ENCODE results near the gene UQCRC2. TPM values are rescaled to one million over a fixed set of nuclear protein-coding genes. Genes with fewer than 3 reads are reported as not detected.

The UQCRC2 gene
- polyA plus RNA-seq, 1 of the 3 experiments (the other 2 are of a cell fraction), result 155 TPM

GRCh38 chr16:21937336-21937829 lies 15.8 kb upstream of the UQCRC2 start:
- POLR2A ChIA-PET, result no interaction called here
- no peaks in the 10 kb centered on the region for H3K9me2 ChIP-seq
- no peak overlapping the region for H2AFZ ChIP-seq (ENCODE audit: low read depth)
- no peaks in the 10 kb centered on the region; a peak in 1 of 4 replicates for H3K4me1 ChIP-seq (ENCODE audit: control insufficient read depth in 1 of 2, insufficient read depth in 2 of 2, low read depth in 1 of 2, low read length in 1 of 2)
- no peak for DNase-seq
- no peaks in the 10 kb centered on the region for H3K36me3 ChIP-seq (replicated peaks in 1 of 2; ENCODE audit: control insufficient read depth in 1 of 2, insufficient read depth in 2 of 2, low read length in 1 of 2)
- H3K27me3 ChIP-seq (ENCODE audit: insufficient read depth), result no peaks in the 10 kb centered on the region; the same call in 1 of the 2 replicates
- TF ChIP-seq TCF12 (IDR thresholded peaks at IDR 0.05), result no peak
- no peak for TF ChIP-seq MEF2A (IDR thresholded peaks at IDR 0.05; ENCODE audit: borderline replicate concordance, low read depth)
- no peak for TF ChIP-seq PBX3 (IDR thresholded peaks at IDR 0.05)
- no peak for TF ChIP-seq NFIC (IDR thresholded peaks at IDR 0.05; ENCODE audit: borderline replicate concordance)
- TF ChIP-seq RFX5 (IDR thresholded peaks at IDR 0.05; ENCODE audit: low read length), result no peak
- TF ChIP-seq EP300 (IDR thresholded peaks at IDR 0.05; ENCODE audit: borderline replicate concordance in 1 of 2, low read depth in 1 of 2, low read length in 1 of 2), result no peak
- TF ChIP-seq IRF3 (IDR thresholded peaks at IDR 0.05; ENCODE audit: low read depth, low read length), result no peak
- TF ChIP-seq MXI1 (IDR thresholded peaks at IDR 0.05; ENCODE audit: low read depth, low read length), result no peak
- no peak for TF ChIP-seq ZBTB33 (IDR thresholded peaks at IDR 0.05; ENCODE audit: borderline replicate concordance, low read depth)
- TF ChIP-seq RCOR1 (IDR thresholded peaks at IDR 0.05; ENCODE audit: low read length), result no peak
- TF ChIP-seq RAD21 (IDR thresholded peaks at IDR 0.05; ENCODE audit: low read length), result no peak
- TF ChIP-seq FOXJ3 (CRISPR knock-in tag; IDR thresholded peaks at IDR 0.05), result no peak
- TF ChIP-seq SIN3A (IDR thresholded peaks at IDR 0.05; ENCODE audit: borderline replicate concordance, low read depth, low read length), result no peak
- no peak for TF ChIP-seq USF1 (IDR thresholded peaks at IDR 0.05; ENCODE audit: borderline replicate concordance, low read depth)
- no peak for TF ChIP-seq TAF1 (IDR thresholded peaks at IDR 0.05; ENCODE audit: borderline replicate concordance, low read depth, low read length)
- TF ChIP-seq YY1 (IDR thresholded peaks at IDR 0.05; ENCODE audit: low read depth), result no peak
- no peak for TF ChIP-seq SMC3 (IDR thresholded peaks at IDR 0.05; ENCODE audit: low read depth, low read length)
- no peak for TF ChIP-seq NRF1 (IDR thresholded peaks at IDR 0.05; ENCODE audit: low read depth, low read length)
- H3K9ac ChIP-seq, result no peak overlapping the region
- no peak overlapping the region for H3K4me3 ChIP-seq (ENCODE audit: low read depth in 2 of 2, low read length in 1 of 2)
- no peaks in the 10 kb centered on the region for H4K20me1 ChIP-seq (ENCODE audit: insufficient read depth)
- H3K79me2 ChIP-seq (ENCODE audit: insufficient read depth), result no peaks in the 10 kb centered on the region
- no peaks in the 10 kb centered on the region for H3F3A ChIP-seq (replicated peaks; ENCODE audit: insufficient read depth)
- H3K4me2 ChIP-seq, result no peak overlapping the region
- no peaks in the 10 kb centered on the region for H3K9me3 ChIP-seq
- CTCF ChIA-PET, result no interaction called here
- H3K27ac ChIP-seq (ENCODE audit: low read depth in 2 of 2, low read length in 1 of 2), result no peak overlapping the region
